Stomach (tissue), 4 donors: ENCODE data around the gene AGPS.

Experiments
- CTCF ChIP-seq, 7 experiments: fragments of 450-650 bp in 4 of 7; fragments of 200-600 bp in 3 of 7; sonication (generic) in 3 of 7; IDR thresholded peaks; one replicate each; pipeline ENCODE4 v1.5.1; 2016 to 2019; ENCODE audit warnings: antibody characterized with exemption in 7 of 7, control low read depth in 2 of 7, mild to moderate bottlenecking in 1 of 7
- EP300 ChIP-seq: sonication (generic); formaldehyde crosslinking; IDR thresholded peaks from one replicate; pipeline ENCODE4 v1.6.1; 2017; ENCODE audit warnings: antibody characterized with exemption
- POLR2A ChIP-seq, 4 donors: fragments of 450-650 bp; IDR thresholded peaks; one replicate each; pipeline ENCODE4 v1.6.1; 2016; ENCODE audit warnings: antibody characterized with exemption in 4 of 4, control low read depth in 2 of 4, mild to moderate bottlenecking in 1 of 4, moderate library complexity in 1 of 4
- POLR2AphosphoS5 ChIP-seq, 3 donors: sonication (generic); formaldehyde crosslinking; IDR thresholded peaks; one replicate each; pipeline ENCODE4 v1.6.1; 2016; ENCODE audit warnings: antibody characterized with exemption in 3 of 3

- no peak for TF ChIP-seq CTCF (IDR thresholded peaks at IDR 0.05)
- no peak for TF ChIP-seq POLR2AphosphoS5 (IDR thresholded peaks at IDR 0.05)
- TF ChIP-seq EP300: no peak
- TF ChIP-seq POLR2A (IDR thresholded peaks at IDR 0.05): no peak
Observed at GRCh38 chr2:177353187-177353478, 39.4 kb upstream of the AGPS start.
